A549 (cell line): Measurements from ENCODE around the gene FAM78B. TPM values are rescaled to one million over a fixed set of nuclear protein-coding genes. Genes with fewer than 3 reads are reported as not detected.

Experiments
- ATAC-seq, 2 experiments: fragments of 200-7000 bp in 1 of 2; fragments of >200 bp in 1 of 2; cut with Nextera tagmentation in 1 of 2; cut with Tn5 transposase in 1 of 2; 3 replicates each; pipeline versions ENCODE4 v1.8.0 to v1.9.1; 2018 to 2020; ENCODE audit warnings: mild to moderate bottlenecking in 1 of 2, moderate library complexity in 1 of 2
- CTCF ChIA-PET: fragments of 300-600 bp; sonication (Branson Sonifier 250); formaldehyde crosslinking; extraction: SDS; loops from one replicate; lab custom pipeline; 2021; ENCODE audit warnings: antibody characterized with exemption, inconsistent platforms; lab: Yijun Ruan, JAX
- POLR2A ChIA-PET: fragments of 350-600 bp; formaldehyde crosslinking; extraction: SDS; loops from one replicate; lab custom pipeline; 2021; ENCODE audit warnings: antibody characterized with exemption, inconsistent platforms; lab: Yijun Ruan, JAX
- DNase-seq, 2 experiments: peaks; one replicate each; pipeline versions ENCODE4 v3.0.0 to v3.0.0-alpha.2; 2011 to 2016; ENCODE audit warnings: low read depth in 1 of 2, low spot score in 1 of 2
- FAIRE-seq: peaks from 2 replicates; lab custom pipeline; 2011; peaks lifted over from hg19 to GRCh38; lab: Jason Lieb, UNC
- H3K27ac ChIP-seq, 2 experiments: fragments of >200 bp; sonication (Bioruptor Twin); formaldehyde crosslinking; 3 replicates each; pipeline ENCODE4 v1.5.1; 2016 to 2017
- H3K4me1 ChIP-seq: fragments of >200 bp; sonication (Bioruptor Twin); formaldehyde crosslinking; 3 replicates; pipeline ENCODE4 v1.6.1; 2016
- H3K4me2 ChIP-seq: fragments of >200 bp; sonication (Bioruptor Twin); formaldehyde crosslinking; 3 replicates; pipeline ENCODE4 v1.6.1; 2016
- H3K4me3 ChIP-seq: fragments of >200 bp; sonication (Bioruptor Twin); formaldehyde crosslinking; 3 replicates; pipeline ENCODE4 v1.5.1; 2016
- H3K9me3 ChIP-seq: fragments of >200 bp; sonication (Bioruptor Twin); formaldehyde crosslinking; 3 replicates; pipeline ENCODE4 v1.6.1; 2016
- BHLHE40 ChIP-seq: IDR thresholded peaks from 2 replicates; pipeline ENCODE4 v1.6.1; 2012; ENCODE audit warnings: low read depth, low read length, inconsistent platforms
- CBX8 ChIP-seq: fragments of 200-600 bp; sonication (generic); IDR thresholded peaks from 2 replicates; pipeline ENCODE4 v1.6.1; 2016
- EHMT2 ChIP-seq: fragments of 200-600 bp; sonication (generic); IDR thresholded peaks from 2 replicates; pipeline ENCODE4 v1.6.1; 2016; ENCODE audit warnings: antibody characterized with exemption, low read depth, mild to moderate bottlenecking, moderate library complexity
- EP300 ChIP-seq, 2 experiments: fragments of >200 bp; sonication (Bioruptor Twin); formaldehyde crosslinking; IDR thresholded peaks; 2 replicates in 1 of 2; 3 replicates in 1 of 2; pipeline ENCODE4 v1.6.1; 2016 to 2017
- FOSB ChIP-seq: fragments of 250-450 bp; sonication (Bioruptor Pico); IDR thresholded peaks from 2 replicates; pipeline ENCODE4 v1.5.0; 2020; ENCODE audit warnings: mild to moderate bottlenecking, moderate library complexity
- FOSL2 ChIP-seq, 2 experiments: fragments of 450-650 bp in 1 of 2; fragments of >200 bp in 1 of 2; sonication (Bioruptor Twin) in 1 of 2; formaldehyde crosslinking; IDR thresholded peaks; 2 replicates each; pipeline versions ENCODE4 v1.5.0 to v1.6.1; 2016 to 2020; ENCODE audit warnings: mild to moderate bottlenecking in 1 of 2, moderate library complexity in 1 of 2
- HEYL ChIP-seq: fragments of 250-450 bp; sonication (Bioruptor Pico); IDR thresholded peaks from 2 replicates; pipeline ENCODE4 v1.8.0; 2021; ENCODE audit warnings: mild to moderate bottlenecking, moderate library complexity
- HOXB13 ChIP-seq: fragments of 250-450 bp; sonication (Bioruptor Pico); IDR thresholded peaks from 2 replicates; pipeline ENCODE4 v1.5.0; 2020; ENCODE audit warnings: low read depth, mild to moderate bottlenecking, moderate library complexity
- JUN ChIP-seq, 2 experiments: fragments of >200 bp; sonication (Bioruptor Twin); formaldehyde crosslinking; IDR thresholded peaks; 2 replicates in 1 of 2; 3 replicates in 1 of 2; pipeline ENCODE4 v1.6.1; 2016 to 2017
- KDM1A ChIP-seq: fragments of 200-600 bp; sonication (generic); IDR thresholded peaks from 2 replicates; pipeline ENCODE4 v1.6.1; 2016; ENCODE audit warnings: low read depth, mild to moderate bottlenecking
- NFE2L2 ChIP-seq: fragments of 150-350 bp; conservative IDR thresholded peaks from 2 replicates; pipeline ENCODE4 v1.6.1; 2014; ENCODE audit warnings: low read length
- NPAS2 ChIP-seq: fragments of 250-450 bp; sonication (Bioruptor Pico); IDR thresholded peaks from 2 replicates; pipeline ENCODE4 v1.8.0; 2022; ENCODE audit warnings: mild to moderate bottlenecking, moderate library complexity, borderline replicate concordance
- PHF8 ChIP-seq: fragments of 200-600 bp; sonication (generic); IDR thresholded peaks from 2 replicates; pipeline ENCODE4 v1.6.1; 2016; ENCODE audit warnings: low read depth, mild to moderate bottlenecking, antibody characterized with exemption, moderate library complexity, borderline replicate concordance
- REST ChIP-seq: fragments of 200-600 bp; sonication (generic); IDR thresholded peaks from 2 replicates; pipeline ENCODE4 v1.6.1; 2016; ENCODE audit warnings: antibody characterized with exemption, mild to moderate bottlenecking, moderate library complexity
- RNF2 ChIP-seq: fragments of 200-600 bp; sonication (generic); IDR thresholded peaks from 2 replicates; pipeline ENCODE4 v1.6.1; 2016; ENCODE audit warnings: low read depth, mild to moderate bottlenecking, antibody characterized with exemption, moderate library complexity, borderline replicate concordance
- SMC3 ChIP-seq: fragments of >200 bp; sonication (Bioruptor Twin); formaldehyde crosslinking; IDR thresholded peaks from 3 replicates; pipeline ENCODE4 v1.6.1; 2018; ENCODE audit warnings: inconsistent platforms
- SREBF2 ChIP-seq: fragments of 450-650 bp; IDR thresholded peaks from 2 replicates; pipeline ENCODE4 v1.6.1; 2014; ENCODE audit warnings: mild to moderate bottlenecking, moderate library complexity
- USF2 ChIP-seq: fragments of 450-650 bp; IDR thresholded peaks from 2 replicates; pipeline ENCODE4 v1.6.1; 2014; ENCODE audit warnings: antibody characterized with exemption
- ZC3H11A ChIP-seq: fragments of 450-650 bp; IDR thresholded peaks from 2 replicates; pipeline ENCODE4 v1.6.1; 2014; ENCODE audit warnings: antibody characterized with exemption, mild to moderate bottlenecking
- ZFP36 ChIP-seq: fragments of 450-650 bp; IDR thresholded peaks from 2 replicates; pipeline ENCODE4 v1.6.1; 2014; ENCODE audit warnings: borderline replicate concordance; ENCODE audit not compliant: partially characterized antibody
- ZSCAN20 ChIP-seq: fragments of 250-450 bp; sonication (Bioruptor Pico); IDR thresholded peaks from 2 replicates; pipeline ENCODE4 v1.8.0; 2022; ENCODE audit warnings: mild to moderate bottlenecking, moderate library complexity
- WGBS: methylation state at CpG from one replicate; pipeline ENCODE4 v1.1.6; 2017; ENCODE audit errors: missing lambda C conversion rate; 5-methylcytosine and 5-hydroxymethylcytosine counted together
- polyA plus RNA-seq, 4 experiments: library from polyadenylated mRNA; depleted of rRNA in 3 of 4; stranded (reverse); fragments of >200 nt; fragmentation: RNase III in 1 of 4; extraction: RNeasy Plus Mini Kit Qiagen cat#74134 plus additional on column Dnase treatment in 1 of 4; gene quantifications; 2 replicates in 3 of 4; 3 replicates in 1 of 4; pipeline ENCODE4 v1.2.3, GENCODE V29; 2011 to 2017

The FAM78B gene
- polyA plus RNA-seq, 2 of the 4 experiments (the other 2 are of a cell fraction): 0.13 to 0.34 TPM

- Histone ChIP-seq H3K4me2 (no peak overlapping the region), H3K27ac (no peak overlapping the region), H3K4me3 (no peak overlapping the region), H3K9me3 (no peaks in the 10 kb centered on the region), H3K4me1 (no peaks in the 10 kb centered on the region)
- TF ChIP-seq HOXB13 (CRISPR knock-in tag) (no peak), ZC3H11A (no peak), ZFP36 (no peak), EP300 (IDR thresholded peaks at IDR 0.05) (no peak), NPAS2 (no peak), JUN (IDR thresholded peaks at IDR 0.05) (no peak), RNF2 (no peak), HEYL (CRISPR knock-in tag) (no peak), FOSL2 (IDR thresholded peaks at IDR 0.05) (no peak), FOSL2 (CRISPR knock-in tag; IDR thresholded peaks at IDR 0.05) (no peak), CBX8 (no peak), ZSCAN20 (CRISPR knock-in tag) (no peak), KDM1A (no peak), NFE2L2 (no peak), REST (no peak), PHF8 (no peak), SREBF2 (no peak), FOSB (no peak)
- WGBS: 10% methylated on average over 1 of the region's 1 CpG
- FAIRE-seq (no peak), DNase-seq (no peak), ATAC-seq (no peak)
- POLR2A ChIA-PET: no interaction called here
- CTCF ChIA-PET: no interaction called here
Measured at GRCh38 chr1:166113630-166114029, 53.2 kb downstream of the FAM78B start.

GRCh38 chr1:166113031-166113430 is 53.8 kb downstream of the FAM78B start:
- H3K4me2 ChIP-seq: no peak overlapping the region
- ChIA-PET CTCF (no interaction called here), POLR2A (no interaction called here)
- 1% methylated on average over 3 of the region's 3 CpGs for WGBS
- H3K9me3 ChIP-seq: no peaks in the 10 kb centered on the region
- TF ChIP-seq SMC3 (no peak), USF2 (no peak)
- ATAC-seq (no peak), FAIRE-seq (no peak), DNase-seq (no peak)
- no peak overlapping the region for H3K27ac ChIP-seq
- no peak overlapping the region for H3K4me3 ChIP-seq
- no peaks in the 10 kb centered on the region for H3K4me1 ChIP-seq

- ATAC-seq (no peak), DNase-seq (no peak), FAIRE-seq (no peak)
- Histone ChIP-seq H3K27ac (no peak overlapping the region), H3K4me1 (no peaks in the 10 kb centered on the region), H3K4me2 (no peak overlapping the region), H3K9me3 (no peaks in the 10 kb centered on the region), H3K4me3 (no peak overlapping the region)
- POLR2A ChIA-PET: no interaction called here
- WGBS: 0% methylated on average over 2 of the region's 2 CpGs
- TF ChIP-seq BHLHE40: no peak
- no peak for TF ChIP-seq EHMT2
- CTCF ChIA-PET: no interaction called here
Measured at GRCh38 chr1:166112425-166112824, 54.4 kb downstream of the FAM78B start.
